HG02642 (cell line): ENCODE results near the gene BMPR2.
"Not testable (repeated sequence)": the region's sequence is repeated elsewhere in the genome, so short reads cannot be mapped to it uniquely, and the experiment has no call there.

Source experiments
- ATAC-seq: cut with Tn5 transposase; IDR thresholded peaks from one replicate; pipeline ENCODE4 v1.9.1; 2021; ENCODE audit warnings: mild to moderate bottlenecking; ENCODE audit not compliant: unreplicated experiment, poor library complexity

The BMPR2 gene

GRCh38 chr2:202378662-202379358 is 2.7 kb downstream of the BMPR2 start:
- ATAC-seq: no peak

GRCh38 chr2:202382684-202383083 is 6.6 kb downstream of the BMPR2 start:
- no peak for ATAC-seq

GRCh38 chr2:202386495-202386894 is 10.4 kb downstream of the BMPR2 start:
- ATAC-seq: not testable (repeated sequence)

DNA sequence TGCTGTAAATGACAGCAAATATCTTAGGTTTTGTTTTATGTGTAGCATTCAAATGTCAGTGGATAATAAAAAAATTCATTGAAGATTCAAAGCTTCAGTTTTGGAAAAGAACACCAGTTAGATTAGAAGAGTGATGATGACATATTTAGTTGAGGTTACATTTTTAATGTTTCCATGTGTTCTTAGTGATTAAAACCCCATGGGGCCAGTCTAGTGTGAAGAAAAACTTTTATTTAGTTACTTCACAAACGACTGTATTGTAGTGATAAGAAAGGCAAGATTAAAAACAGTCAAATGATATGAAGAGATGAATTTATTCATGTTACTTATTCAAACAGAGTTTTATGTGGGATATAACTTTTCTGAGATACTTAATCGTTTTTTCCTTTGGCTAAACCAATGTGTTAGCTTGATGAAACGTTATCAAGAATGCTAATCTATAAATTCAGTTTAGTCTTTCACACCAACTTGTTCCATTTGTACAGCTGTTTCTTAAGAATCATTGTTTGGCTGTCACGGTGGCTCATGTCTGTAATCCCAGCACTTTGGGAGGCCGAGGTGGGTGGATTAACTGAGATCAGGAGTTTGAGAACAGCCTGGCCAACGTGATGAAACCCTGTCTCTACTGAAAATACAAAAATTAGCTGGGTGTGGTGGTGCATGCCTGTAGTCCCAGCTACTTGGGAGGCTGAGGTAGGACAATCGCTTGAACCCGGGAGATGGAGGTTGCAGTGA is 11.6 kb downstream of the BMPR2 start:
- ATAC-seq: no peak

DNA sequence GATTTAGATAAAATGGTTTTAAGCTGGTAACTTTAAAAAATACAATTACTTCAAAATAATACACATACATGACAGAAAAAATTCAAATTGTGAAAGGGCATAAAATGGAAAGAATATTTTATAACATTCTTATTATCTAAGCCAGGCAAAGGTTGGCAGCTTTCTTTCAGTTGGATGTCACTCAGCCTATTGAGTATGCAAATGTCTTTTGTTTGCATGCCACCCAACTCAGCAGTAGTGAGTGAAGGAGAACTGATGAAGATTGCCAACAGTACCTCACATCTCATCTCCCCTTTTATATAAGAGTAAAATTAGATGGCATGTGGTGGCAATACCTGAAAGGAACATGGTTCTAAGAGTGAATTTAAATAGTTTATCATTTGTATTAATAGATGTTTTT is 24.8 kb downstream of the BMPR2 start:
- no peak for ATAC-seq

- ATAC-seq: no peak
Observed at GRCh38 chr2:202405798-202406197, 29.7 kb downstream of the BMPR2 start.

- no peak for ATAC-seq
Observed at GRCh38 chr2:202406445-202406978, 30.4 kb downstream of the BMPR2 start.

DNA sequence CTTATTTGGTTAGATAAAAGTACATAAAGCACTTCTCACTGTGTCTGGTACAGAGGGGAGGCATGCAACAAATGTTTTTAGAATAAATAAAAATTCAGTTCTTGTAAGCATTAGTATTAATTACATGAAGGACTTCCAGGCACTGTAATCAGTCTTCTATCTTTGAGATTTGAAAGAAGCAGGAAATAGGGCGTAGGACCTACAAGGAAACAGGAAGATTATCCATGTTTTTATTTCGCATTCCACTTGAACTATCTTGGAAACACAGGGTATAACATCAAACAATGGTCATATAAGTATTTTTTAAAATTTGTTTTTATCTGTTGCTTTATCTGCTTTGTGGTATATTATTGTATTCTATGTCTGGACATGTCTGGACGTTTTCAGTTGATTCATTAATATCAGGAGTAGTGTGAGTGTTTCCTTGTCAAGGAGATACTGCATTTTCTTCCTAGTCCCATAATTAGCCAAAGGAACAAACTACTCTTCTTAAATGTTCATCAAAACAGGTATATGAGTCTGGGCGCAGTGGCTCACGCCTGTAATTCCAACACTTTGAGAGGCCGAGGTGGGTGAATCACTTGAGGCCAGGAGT is 32.5 kb downstream of the BMPR2 start:
- ATAC-seq: no peak

GRCh38 chr2:202410092-202410491 is 34.0 kb downstream of the BMPR2 start:
- ATAC-seq: no peak

- no peak for ATAC-seq
Observed at GRCh38 chr2:202411097-202411496, 35.0 kb downstream of the BMPR2 start.

GRCh38 chr2:202418027-202418426 is 41.9 kb downstream of the BMPR2 start:
- no peak for ATAC-seq

GRCh38 chr2:202418511-202418910 is 42.4 kb downstream of the BMPR2 start:
- no peak for ATAC-seq

DNA sequence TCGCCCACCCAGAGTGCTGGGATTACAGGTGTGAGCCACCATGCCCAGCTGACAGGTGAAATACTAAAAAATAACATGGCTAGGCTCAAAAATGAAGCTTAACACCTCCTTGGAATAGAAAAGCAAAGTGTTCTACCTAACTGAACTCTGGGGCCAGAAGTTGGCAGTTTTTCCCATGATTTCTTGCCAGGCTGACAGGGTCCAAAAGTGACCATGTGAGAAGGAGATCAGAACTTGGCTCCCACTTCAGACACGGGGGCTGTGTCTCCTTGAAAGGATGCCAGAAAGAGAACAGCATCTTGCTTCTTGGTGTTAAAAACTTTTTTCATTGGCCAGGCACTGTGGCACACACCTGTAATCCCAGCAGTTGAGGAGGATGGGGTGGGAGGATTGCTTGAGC is 47.0 kb downstream of the BMPR2 start:
- ATAC-seq: no peak

DNA sequence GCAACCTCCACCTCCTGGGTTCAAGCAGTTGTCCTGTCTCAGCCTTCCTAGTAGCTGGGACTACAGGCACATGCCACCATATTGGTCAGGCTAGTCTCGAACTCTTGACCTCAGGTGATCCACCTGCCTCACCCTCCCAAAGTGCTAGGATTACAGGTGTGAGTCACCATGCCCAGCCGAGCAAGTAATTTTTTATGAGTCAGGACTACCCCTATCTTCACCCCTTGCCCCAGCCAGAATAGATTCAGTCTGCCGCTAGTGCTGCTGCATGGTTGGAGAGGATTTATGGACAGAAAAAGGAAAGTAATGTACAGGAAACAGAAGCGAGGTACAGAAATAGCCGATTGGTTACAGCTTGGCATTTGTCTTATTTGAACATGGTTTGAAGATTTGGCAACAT is 48.9 kb downstream of the BMPR2 start:
- ATAC-seq: no peak

- no peak for ATAC-seq
Observed at GRCh38 chr2:202426751-202427150, 50.6 kb downstream of the BMPR2 start.

- ATAC-seq: no peak
Observed at GRCh38 chr2:202429164-202429980, 53.2 kb downstream of the BMPR2 start.

DNA sequence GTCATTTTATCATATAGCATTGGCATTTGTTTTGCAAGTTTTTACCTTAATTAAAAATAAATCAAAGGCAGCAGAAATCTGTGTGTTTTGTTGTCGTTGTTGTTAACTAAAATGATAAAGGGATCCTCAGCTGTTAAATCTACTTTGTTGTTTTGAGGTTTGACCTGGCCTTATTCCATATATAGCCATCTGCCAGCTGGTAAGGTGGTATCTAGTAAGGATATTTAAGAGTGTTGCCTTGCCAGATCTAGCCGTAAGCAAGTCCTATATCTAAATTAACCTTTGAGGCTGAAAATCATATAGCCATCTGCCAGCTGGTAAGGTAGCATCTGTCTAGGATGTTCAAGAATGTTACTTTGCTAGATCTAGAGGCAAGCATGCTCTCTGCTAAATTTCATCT is 56.6 kb downstream of the BMPR2 start:
- no peak for ATAC-seq

DNA sequence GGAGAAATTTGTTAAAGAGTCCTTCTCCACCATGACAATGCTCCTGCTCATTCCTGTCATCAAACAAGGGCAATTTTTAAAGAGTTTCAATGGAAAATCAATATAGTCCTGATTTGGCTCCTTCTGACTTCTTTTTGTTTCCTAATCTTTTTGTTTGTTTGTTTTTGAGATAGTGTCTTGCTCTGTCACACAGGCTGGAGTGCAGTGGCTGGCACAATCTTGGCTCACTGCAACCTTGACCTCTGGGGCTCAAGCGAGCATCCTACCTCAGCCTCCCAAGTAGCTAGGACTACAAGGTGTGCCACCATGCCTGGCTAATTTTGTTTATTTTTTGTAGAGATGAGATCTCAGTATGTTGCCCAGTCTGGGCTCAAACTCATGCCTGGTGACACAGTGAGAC is 58.3 kb downstream of the BMPR2 start:
- no peak for ATAC-seq

- no peak for ATAC-seq
Observed at GRCh38 chr2:202436626-202437025, 60.5 kb downstream of the BMPR2 start.

- not testable (repeated sequence) for ATAC-seq
Observed at GRCh38 chr2:202440117-202440516, 64.0 kb downstream of the BMPR2 start.
